K562 (cell line): ENCODE data around the gene TIPARP.

Source experiments
- CBX8 ChIP-seq: fragments of 200-600 bp; sonication (generic); IDR thresholded peaks from 2 replicates; pipeline ENCODE4 v1.6.1; 2012; ENCODE audit warnings: borderline replicate concordance, mixed run types, low read depth, mild to moderate bottlenecking, moderate library complexity, mixed read lengths, low read length, control low read depth, inconsistent platforms; ENCODE audit not compliant: poor library complexity, severe bottlenecking; ENCODE audit errors: extremely low read depth
- CHD2 ChIP-seq: IDR thresholded peaks from 2 replicates; pipeline ENCODE4 v1.6.1; 2011; ENCODE audit warnings: low read depth, low read length
- ETV6 ChIP-seq, 3 experiments: fragments of 150-350 bp in 1 of 3; sonication (generic) in 1 of 3; formaldehyde crosslinking in 1 of 3; IDR thresholded peaks; 2 replicates each; pipeline versions ENCODE4 v1.6.1 to v1.8.0; 2014 to 2022; ENCODE audit warnings: borderline replicate concordance in 2 of 3, low read depth in 2 of 3, antibody characterized with exemption in 1 of 3, low read length in 1 of 3, mild to moderate bottlenecking in 1 of 3, missing genetic modification reagents in 1 of 3
- MNT ChIP-seq, 2 experiments: fragments of 450-650 bp; conservative IDR thresholded peaks; 2 replicates each; pipeline ENCODE4 v1.6.1; 2017; ENCODE audit warnings: mild to moderate bottlenecking in 2 of 2, moderate library complexity in 2 of 2
- ZNF561 ChIP-seq: fragments of 450-650 bp; formaldehyde crosslinking; conservative IDR thresholded peaks from 2 replicates; pipeline ENCODE4 v1.4.0; 2020; ENCODE audit warnings: mild to moderate bottlenecking, moderate library complexity
- TF ChIP-seq, protein P1 (sequence below), 3 experiments: IDR thresholded peaks in 2 of 3; conservative IDR thresholded peaks in 1 of 3; 2 replicates each; pipeline ENCODE4 v1.5.1; 2011 to 2012; ENCODE audit warnings: low read length in 3 of 3, mild to moderate bottlenecking in 3 of 3, control low read depth in 2 of 3, improper control_type of control experiment in 1 of 3, inconsistent platforms in 1 of 3, low read depth in 1 of 3, mixed read lengths in 1 of 3, moderate library complexity in 1 of 3; ENCODE audit not compliant: insufficient read depth in 2 of 3

DNA sequence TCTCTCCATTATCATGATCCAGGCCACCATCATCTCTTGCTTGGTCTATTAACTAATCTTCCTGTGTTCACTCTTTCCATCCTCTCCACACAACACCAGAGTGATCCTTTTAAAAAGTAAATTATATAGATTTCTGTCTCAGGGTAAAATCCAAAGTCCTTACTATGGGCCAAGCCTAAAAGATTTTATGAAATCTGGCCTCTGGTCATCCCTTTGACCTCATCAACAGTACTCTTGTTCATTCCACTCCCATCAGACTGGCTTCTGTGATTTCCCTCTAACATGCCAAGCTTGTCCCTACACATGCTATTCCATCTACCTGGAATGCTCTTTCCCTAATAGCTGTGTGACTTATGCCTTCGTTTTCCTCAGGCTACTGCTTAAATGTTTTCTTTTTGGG is 8.3 kb upstream of the TIPARP start:
- TF ChIP-seq MNT (conservative IDR thresholded peaks at IDR 0.05) (no peak), CBX8 (no peak), CHD2 (no peak), ETV6 (IDR thresholded peaks at IDR 0.05; ENCODE audit: borderline replicate concordance in 1 of 2, low read depth in 2 of 2, low read length in 1 of 2) (no peak), ETV6 (CRISPR knock-in tag; IDR thresholded peaks at IDR 0.05; ENCODE audit: borderline replicate concordance) (no peak), ZNF561 (CRISPR knock-in tag) (no peak)
- TF ChIP-seq, protein P1, sequence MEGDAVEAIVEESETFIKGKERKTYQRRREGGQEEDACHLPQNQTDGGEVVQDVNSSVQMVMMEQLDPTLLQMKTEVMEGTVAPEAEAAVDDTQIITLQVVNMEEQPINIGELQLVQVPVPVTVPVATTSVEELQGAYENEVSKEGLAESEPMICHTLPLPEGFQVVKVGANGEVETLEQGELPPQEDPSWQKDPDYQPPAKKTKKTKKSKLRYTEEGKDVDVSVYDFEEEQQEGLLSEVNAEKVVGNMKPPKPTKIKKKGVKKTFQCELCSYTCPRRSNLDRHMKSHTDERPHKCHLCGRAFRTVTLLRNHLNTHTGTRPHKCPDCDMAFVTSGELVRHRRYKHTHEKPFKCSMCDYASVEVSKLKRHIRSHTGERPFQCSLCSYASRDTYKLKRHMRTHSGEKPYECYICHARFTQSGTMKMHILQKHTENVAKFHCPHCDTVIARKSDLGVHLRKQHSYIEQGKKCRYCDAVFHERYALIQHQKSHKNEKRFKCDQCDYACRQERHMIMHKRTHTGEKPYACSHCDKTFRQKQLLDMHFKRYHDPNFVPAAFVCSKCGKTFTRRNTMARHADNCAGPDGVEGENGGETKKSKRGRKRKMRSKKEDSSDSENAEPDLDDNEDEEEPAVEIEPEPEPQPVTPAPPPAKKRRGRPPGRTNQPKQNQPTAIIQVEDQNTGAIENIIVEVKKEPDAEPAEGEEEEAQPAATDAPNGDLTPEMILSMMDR (IDR thresholded peaks at IDR 0.05 in 2 of 3, conservative IDR thresholded peaks at IDR 0.05 in 1 of 3; ENCODE audit: insufficient read depth in 2 of 3, low read depth in 1 of 3, low read length in 3 of 3): no peak
